ENCODE data around the gene DDHD1.
"Not testable (repeated sequence)": the region's sequence is repeated elsewhere in the genome, so short reads cannot be mapped to it uniquely, and the experiment has no call there.

DDHD1 gene

DNA sequence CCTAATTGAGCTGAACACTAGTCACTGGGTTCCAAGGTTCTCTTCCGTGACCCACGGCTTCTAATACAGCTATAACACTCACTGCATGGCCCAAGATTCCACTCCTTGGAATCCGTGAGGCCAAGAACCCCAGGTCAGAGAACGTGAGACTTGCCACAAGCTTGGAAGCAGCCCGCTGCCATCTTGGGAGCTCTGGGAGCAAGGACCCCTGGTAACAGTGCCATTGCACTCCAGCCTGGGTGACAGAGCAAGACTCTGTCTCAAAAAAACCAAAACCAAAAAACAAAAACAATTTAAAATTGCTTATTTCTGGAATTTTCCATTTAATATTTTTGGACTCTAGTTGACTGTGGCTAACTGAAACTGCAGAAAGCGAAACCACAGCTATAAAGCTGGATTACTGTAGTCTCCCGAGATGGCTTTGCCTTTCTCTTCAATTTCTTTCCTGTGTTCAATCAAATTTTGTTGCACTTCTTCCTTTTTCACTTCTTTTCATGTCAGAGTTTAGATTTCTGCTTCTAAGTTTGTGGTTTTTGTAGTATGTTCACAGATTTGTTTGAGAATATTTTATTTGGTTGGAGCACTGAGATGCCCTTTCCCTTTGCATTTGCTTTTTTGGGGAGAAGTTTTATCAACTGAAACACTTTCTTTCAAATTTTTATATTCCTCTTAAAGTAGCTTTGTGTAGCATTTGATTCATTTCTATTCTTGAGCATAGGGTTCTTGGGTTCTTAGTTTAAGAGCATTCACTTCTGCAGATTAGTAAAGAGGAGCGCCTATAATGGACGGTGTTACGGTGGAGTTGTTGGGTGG lies 44.6 kb downstream of the DDHD1 start:
- DNase-seq (ENCODE audit: low spot score), result no peak

DNA sequence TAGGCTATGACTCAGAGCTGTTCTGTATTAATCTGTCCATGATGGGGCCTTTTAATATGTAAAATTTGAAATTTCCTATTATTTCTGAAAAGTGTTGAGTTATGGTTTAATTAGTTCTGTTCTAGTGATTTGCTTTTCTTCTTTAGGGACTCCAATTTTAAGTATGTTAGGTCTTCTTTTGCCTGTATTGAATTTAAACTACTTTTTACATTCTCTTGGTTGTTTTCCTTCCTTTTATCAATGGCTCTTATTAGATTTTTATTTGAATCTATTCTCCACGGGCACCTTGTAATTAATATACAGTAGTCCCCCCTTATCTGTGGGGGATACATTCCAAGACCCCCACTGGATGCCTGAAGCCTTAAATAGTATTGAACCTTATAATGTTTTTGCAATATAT lies 46.4 kb downstream of the DDHD1 start:
- no peak for DNase-seq (ENCODE audit: low spot score)

DNA sequence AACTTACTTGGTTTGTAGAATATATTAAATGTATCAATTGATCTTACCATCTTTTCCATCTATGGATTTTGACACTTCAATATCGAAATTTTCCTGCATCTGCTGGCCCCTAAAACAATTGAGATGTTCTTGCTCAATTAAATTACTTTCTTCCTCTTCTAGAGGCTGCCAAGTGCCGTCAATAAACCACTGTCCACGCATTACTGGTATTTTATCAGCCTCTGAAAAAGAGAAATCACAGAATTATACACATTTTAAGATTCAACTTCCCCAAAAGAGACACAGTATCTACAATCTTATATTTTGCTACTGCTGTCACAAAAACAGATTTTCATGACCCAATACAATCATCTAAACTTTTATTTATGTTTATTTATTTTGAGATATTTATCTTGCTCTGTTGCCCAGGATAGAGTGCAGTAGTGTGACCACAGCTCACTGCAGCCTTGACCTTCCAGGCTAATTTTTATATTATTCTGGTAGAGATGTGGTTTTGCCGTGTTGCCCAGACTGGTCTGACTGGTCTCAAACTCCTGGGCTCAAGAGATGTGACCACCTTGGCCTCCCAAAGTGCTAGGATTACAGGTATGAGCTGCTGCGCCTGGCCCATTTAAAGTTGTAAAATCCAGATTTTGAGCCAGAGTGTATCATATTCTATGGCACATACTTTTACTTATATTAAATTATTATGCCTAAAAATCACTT lies 49.3 kb downstream of the DDHD1 start:
- no peak for DNase-seq (ENCODE audit: low spot score)

DNA sequence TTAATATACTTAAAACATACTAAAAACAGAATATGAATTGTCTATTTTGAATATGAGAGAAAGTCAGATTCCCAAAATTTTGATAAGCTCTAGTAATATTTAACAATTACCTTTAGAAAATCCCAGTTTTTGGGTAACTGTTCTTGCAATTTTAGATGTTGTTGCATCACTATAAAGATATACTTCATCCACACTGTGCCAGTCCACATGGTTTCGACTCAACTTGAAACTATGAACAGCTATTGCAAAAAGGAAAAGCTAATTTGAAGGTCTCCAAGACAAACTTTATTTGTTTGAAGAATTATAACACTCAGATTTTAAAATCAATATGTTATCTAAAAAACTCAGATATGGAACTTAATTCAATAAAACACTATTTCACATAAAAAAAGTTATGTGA lies 59.9 kb downstream of the DDHD1 start:
- DNase-seq (ENCODE audit: low spot score), result no peak

DNA sequence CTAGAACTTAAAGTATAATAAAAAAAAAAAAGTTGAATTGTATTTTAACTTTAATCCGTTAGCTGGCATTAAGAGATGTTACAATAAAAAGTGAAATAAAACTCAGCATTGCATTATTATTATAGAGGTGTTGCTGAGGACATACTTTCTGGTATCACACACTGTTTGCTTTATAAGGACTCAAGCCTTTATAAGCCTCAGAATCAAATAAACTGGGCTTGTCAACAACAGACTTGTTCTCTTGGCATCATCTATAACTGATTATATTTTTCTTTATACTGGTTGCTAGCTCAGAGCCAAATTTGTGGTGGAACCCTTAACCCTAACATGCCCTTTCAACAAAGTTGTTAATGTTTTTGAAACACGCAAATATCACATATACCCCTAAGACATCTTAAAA lies 62.3 kb downstream of the DDHD1 start:
- DNase-seq (ENCODE audit: low spot score), result no peak

DNA sequence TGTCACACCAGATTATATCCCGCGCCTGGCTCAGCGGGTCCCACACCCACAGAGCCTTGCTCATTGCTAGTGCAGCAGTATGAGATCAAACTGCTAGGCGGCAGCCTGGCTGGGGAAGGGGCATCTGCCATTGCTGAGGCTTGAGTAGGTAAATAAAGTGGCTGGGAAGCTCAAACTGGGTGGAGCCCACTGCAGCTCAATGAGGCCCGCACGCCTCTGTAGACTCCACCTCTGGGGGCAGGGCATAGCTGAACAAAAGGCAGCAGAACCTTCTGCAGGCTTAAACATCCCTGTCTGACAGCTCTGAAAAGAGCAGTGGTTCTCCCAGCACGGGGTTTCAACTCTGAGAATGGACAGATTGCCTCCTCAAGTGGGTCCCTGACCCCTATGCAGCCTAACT lies 68.2 kb downstream of the DDHD1 start:
- not testable (repeated sequence) for DNase-seq (ENCODE audit: low spot score)

DNA sequence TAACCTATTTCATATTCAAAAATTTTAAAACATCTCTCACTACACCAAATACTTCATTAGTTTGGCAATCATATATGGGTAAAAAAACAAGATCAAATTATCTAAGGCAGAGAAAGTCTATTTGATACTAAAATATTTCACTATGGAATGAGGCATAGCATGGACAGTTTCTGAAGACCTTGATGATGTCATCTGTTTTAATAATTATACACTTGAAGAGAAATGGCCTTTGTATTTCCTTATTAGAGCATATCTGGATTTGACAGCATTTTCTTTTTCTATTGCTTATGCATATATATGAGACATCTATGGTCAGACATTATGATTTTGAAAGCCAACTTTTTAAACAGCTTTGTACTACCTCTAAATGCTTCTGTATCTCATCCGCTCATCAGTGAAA lies 88.6 kb downstream of the DDHD1 start:
- no peak for DNase-seq (ENCODE audit: low spot score)

DNA sequence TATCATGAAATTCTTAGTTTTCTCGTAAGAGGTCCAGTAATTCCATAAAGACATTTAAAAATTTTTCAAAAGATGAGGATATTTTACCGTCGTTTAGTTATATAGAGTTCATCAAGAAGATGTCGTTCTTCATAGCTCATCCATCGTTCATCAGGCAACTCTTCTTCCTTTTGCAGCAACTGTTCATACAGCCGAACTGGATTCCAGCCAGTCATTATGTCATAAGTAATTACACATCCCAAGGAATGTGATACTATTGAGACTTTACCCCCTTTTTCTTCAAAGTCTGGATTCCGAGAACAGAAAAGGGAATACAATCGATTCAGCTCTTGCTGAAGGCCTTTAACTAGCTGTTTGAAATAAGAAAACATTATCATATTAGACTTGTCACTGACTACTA lies 90.3 kb downstream of the DDHD1 start:
- no peak for DNase-seq (ENCODE audit: low spot score)

DNA sequence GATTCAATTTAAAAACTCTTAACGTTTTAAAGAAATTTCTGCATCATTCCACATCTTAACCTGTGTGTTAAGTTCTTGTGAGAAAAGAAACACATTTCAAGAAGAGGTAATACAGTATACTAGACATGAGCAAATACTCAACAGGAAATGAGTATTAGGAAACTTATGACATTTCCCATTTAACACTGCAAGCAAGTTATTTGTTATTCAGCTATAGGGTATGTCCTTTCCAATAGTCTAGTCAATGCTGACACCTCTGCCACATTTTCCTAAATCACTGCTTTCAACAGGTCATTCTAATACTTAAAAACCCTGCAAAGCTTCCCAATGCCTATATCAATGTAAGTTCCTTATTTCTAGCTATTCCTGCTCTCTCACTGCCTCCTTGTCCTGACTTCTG lies 93.1 kb downstream of the DDHD1 start:
- no peak for DNase-seq (ENCODE audit: low spot score)

DNA sequence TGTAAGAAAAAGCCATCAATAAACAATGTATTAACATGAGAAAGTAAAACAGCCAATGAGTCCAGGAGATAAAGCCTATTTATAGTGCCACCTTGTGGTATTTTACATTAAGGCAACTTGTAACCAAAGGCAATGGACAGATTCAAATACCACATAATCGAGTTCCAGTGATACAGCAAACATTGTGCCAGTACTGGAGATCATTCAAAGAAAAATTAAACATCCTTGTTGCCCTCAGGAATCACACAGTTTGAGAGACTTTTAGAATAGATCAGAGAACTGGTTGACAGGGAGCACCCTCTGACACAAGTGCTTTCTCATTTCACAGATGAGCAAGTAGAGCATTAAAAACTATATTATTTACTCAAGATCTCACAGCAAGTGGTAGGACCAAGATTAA lies 98.1 kb downstream of the DDHD1 start:
- peak; percentile 28 for DNase-seq (ENCODE audit: low spot score)

DNA sequence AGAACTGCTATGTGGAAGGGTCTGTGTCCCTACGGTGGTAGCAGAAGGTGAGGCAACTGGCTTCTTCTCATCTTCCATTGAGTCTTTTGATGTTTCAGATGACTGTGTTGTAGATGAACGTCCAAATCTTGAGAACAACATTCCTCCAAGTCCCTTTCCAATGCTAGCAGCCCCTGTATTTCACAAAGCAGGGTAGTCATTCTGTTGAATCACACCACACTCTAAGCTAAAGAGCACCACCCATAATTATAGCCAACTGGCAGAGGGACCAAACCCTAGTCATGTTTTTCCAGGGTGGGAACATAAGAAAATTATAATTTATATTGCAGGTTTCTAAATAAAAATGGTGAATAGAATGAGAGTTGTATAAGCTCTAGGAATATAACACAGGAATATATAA lies 98.7 kb downstream of the DDHD1 start:
- no peak for DNase-seq (ENCODE audit: low spot score)

DNA sequence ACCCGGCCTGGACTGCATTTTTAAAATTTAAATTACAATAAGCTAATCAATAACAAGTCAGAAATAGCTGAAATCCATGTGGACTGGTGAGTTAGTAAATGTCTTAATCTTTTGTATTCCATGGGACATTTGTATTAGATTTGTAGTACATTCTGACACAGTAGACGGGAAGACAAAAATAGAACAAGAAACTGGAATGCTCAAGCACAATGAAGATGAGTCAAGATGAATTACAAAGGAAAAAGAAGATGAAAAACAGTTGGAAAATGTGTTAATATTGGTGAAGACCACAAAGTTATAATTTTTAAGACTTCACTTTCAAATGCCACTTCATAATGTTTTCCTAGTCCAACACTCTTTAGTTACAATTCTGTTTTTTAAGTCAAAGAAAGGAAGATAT lies 104.5 kb downstream of the DDHD1 start:
- DNase-seq (ENCODE audit: low spot score), result no peak

DNA sequence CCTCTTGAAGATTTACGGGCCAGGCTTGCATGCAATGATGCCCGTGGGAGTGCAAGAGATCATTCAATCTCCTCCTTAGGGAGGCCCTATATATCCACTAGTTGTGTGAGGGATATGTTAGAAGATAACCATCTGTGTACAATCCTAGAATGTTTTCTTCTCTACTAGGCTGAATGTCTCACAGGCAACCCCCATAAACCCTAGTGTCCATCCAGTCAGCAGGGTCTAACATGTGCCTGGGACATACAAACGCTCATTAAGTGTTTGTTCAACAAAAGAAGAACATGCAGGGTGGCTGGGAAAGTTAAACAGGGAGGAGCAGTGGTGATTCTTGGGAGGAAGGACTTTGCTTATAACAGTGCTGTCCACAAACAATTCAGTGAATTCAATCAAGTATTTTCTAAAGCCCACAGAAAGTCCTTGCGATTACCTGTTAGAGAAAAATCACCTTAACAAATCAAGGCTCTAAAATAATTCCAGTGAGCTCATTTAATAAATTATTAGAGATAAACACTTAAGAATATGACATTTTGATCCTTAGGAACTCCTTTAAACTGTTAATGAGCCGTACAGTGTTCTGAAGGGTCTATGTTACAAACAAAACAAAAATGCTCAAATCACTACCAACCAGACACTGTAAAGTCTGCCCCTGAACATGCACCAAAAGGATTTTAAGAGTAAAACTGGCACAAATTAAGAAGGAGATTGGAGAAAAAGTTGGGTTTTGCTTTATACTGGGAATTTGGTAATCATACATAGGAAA lies 105.6 kb downstream of the DDHD1 start:
- DNase-seq (ENCODE audit: low spot score), result no peak

DNA sequence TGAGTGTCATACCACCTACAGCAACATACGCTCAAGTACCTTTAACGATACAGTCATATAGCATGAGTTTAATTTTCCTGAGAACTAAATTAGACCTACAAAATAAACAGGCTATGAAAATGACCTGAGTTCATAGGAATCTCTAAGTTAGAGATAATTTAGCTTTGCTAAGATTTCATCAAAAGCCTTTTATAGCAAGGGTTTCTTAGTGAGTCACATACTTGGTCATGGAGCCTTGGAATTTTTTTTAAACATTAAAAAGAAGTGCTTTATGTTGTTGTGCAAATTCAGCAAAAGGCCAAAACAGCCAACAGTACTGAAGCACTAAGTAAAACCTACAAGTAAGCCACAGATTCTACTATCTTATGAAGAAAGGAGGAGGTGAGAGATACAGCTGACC lies 108.6 kb downstream of the DDHD1 start:
- DNase-seq (ENCODE audit: low spot score), result no peak

DNA sequence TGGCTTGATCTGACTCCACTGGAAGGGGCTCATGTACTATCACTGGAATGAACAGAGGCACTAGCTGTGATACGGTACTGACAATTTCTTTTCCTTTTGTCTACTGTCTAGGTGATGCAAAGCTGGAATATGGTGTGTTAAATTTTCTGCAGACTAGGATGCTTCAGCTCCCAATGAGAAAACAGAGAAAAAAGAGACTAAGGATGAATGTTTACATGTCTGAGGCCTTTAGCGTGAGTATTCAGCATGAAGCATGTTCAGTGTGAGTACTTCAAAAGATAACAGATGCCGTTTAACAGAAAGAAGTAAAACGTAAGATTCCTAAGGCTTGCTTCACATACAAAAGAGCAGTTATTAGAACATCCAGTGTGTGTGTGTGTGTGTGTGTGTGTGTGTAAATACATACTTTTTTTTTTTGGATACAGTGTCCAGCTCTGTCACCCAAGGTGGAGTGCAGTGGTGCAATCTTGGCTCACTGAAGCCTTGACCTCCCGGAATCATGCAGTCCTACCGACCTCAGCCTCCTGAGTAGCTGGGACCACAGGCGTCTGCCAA lies 110.0 kb downstream of the DDHD1 start:
- no peak for DNase-seq (ENCODE audit: low spot score)

DNA sequence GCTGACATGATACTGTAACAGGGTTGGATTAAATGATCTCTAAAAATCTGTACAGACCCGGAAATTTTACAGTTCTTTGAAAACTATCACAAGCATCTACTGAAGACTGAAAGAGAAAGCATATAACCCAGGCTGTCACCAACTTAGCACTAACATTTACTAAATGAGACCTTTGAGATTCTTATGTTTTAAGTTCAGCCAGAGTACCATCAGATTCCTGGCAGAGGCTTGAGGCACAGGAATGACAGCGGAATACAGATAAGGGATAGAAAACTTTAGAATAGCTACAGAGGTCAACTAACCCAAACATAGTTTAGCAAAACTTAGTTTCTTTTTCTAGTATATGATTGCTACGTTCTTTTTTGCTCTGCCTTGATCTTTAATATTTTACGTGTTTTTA lies 110.6 kb downstream of the DDHD1 start:
- DNase-seq (ENCODE audit: low spot score), result no peak

DNA sequence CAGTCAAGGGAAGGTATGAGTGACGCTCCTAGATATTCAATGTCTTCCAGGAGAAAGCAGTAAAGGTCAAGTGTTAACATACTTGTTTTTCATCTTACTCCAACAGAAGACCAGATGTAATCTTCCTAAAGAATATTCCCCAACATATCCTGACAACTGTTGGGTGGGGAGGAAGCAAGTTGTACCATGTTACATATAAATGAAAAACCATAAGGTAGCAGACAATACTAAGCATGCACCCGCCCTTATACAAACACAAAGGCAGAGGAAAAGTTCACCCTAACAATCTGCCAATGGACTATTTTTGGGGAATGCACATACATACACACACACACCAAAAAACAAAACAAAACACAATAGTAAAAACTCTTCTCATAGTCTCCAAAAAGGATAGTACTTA lies 112.1 kb downstream of the DDHD1 start:
- no peak for DNase-seq (ENCODE audit: low spot score)

DNA sequence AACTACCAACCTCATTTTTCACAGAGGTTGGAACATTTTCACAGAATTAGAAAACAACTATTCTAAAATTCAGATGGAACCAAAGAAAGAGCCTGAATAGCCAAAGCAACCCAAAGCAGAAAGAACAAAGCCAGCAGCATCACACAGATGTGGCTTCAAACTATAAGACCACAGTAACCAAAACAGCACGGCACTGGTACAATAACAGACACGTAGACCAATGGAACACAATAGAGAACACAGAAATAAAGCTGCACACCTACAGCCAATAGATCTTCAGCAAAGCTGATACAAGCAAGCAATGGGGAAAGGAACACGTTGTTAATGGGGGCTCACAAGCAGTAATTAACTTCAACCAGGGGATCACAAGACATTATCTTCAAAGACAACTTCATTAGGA lies 114.5 kb downstream of the DDHD1 start:
- DNase-seq (ENCODE audit: low spot score), result no peak

DNA sequence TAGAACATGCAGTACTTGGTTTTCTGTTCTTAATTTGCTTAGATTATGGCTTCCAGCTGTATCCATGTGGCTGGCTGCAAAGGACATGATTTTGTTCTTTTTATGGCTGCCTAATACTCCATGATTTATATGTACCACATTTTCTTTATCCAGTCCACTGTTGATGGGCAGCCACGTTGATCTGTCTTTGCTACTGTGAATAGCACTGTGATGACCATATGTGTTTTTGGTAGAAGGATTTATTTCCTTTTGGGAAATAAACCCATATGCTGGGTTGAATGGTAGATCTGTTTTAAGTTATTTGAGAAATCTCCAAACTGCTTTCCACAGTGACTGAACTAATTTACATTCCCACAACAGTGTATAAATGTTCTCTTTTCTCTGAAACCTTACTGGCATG lies 116.1 kb downstream of the DDHD1 start:
- DNase-seq (ENCODE audit: low spot score), result no peak

DNA sequence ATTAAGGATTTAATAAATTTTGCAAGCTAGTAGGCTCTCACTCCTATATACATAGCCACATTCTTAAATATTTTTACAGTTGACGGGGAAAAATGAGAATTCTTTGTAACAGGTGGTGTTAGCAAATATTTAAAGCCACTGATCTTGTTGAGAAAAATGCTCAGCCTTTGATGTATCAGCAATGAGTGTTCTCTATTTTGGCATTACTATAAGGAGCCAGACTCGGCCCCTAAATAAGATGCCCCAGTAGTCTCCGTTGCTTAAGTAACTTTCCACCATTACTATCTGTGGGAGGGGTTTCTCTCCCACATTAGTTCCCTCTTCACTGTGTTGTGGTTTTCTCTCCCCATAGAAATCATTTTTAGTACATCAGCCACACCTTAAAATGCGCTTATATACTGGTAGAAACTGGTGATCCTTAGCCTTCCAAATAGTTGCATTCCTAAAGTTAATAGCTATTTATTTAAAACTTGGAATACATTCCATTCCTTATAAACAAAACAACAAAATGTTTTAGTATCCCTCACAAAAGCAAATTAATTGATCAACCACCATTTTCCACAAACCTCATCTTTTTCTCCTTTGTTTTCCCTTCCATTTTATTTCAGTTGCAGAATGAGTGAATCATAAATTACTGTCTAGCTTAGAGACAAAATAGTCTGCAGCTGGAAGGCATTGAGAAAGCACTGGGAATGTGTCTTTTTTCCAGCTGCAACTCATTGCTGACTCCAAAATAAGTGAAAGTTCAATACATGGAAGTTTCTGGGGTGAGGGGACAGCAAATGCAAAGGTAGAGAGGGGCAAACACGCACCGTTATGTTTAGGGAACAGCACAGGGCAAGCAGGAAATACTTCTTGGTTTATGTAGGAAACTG lies 117.5 kb downstream of the DDHD1 start:
- DNase-seq (ENCODE audit: low spot score), result no peak

DNA sequence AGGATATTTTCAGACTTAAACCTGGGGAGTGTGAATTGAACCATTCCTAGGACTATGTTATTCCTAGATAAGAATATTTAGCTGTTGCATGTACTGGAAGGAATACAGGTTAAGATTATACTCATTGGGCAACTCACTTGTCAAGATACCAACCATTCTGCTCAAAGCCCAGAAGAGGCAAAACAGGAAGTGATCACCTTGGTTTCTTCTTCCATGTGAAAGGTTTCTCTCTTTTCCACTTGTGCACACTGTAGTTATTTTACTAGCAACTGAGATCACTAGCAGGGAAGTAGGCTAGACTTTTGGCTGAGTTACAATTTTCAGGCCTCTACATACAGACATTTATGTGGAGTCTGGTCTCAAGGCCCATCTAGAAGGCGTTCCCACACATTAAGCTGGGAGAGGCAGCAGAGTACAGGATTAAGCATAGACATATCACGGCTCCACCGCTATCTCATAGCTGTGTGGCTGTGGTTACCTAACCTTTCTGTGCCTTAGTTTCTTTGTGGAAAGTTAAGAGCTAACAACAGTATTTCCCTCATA lies 118.4 kb downstream of the DDHD1 start:
- no peak for DNase-seq (ENCODE audit: low spot score)
